ENCODE measurements around the gene SCARB1. TPM values are rescaled to one million over a fixed set of nuclear protein-coding genes. Genes with fewer than 3 reads are reported as not detected.

SCARB1 gene
- total and polyA plus RNA-seq, 9 of the 15 experiments (the other 6 are each of a cell fraction or from before 2014, with no cell fraction given): 0.56 to 157 (median 52.8) TPM

DNA sequence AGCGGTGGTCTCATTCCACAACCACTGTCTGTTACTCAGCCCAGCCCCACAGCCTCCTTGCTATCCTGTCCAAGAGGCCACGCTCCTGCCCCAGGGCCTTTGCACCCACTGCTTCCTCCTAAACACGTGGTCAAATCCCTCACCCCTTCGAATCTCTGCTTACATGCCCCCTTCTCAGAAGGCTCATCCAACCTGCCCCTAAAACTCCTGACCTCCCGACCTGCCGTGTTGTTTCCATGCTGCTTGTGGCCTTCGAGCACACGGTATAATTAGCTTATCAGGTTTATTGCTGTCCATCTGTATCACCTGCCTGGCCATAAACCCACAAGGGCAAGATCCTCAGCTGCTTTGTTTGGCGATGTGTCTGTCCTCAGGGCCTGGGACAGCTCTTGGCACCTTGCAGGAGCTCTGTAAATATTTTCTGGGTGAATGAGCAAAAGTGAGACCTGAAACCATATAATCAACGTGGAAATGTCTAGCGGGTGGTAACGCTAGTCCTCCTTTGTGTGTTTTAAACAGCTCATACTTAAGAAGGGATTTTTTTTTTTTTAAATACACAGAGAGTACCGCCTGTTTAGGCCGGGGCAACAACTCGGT lies 36.0 kb downstream of the SCARB1 start (continued):
- TF ChIP-seq, protein P1, sequence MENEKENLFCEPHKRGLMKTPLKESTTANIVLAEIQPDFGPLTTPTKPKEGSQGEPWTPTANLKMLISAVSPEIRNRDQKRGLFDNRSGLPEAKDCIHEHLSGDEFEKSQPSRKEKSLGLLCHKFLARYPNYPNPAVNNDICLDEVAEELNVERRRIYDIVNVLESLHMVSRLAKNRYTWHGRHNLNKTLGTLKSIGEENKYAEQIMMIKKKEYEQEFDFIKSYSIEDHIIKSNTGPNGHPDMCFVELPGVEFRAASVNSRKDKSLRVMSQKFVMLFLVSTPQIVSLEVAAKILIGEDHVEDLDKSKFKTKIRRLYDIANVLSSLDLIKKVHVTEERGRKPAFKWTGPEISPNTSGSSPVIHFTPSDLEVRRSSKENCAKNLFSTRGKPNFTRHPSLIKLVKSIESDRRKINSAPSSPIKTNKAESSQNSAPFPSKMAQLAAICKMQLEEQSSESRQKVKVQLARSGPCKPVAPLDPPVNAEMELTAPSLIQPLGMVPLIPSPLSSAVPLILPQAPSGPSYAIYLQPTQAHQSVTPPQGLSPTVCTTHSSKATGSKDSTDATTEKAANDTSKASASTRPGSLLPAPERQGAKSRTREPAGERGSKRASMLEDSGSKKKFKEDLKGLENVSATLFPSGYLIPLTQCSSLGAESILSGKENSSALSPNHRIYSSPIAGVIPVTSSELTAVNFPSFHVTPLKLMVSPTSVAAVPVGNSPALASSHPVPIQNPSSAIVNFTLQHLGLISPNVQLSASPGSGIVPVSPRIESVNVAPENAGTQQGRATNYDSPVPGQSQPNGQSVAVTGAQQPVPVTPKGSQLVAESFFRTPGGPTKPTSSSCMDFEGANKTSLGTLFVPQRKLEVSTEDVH (IDR thresholded peaks at IDR 0.05; ENCODE audit: low read depth, partially characterized antibody): no peak
- TF ChIP-seq PTBP1 (IDR thresholded peaks at IDR 0.05; ENCODE audit: low read depth, low read length): 0 out of 2 replicates have a peak, but pooled peaks have one; percentile 23
- no peak for TF ChIP-seq NFIC (IDR thresholded peaks at IDR 0.05)
- TF ChIP-seq POLR3A (IDR thresholded peaks at IDR 0.05; ENCODE audit: borderline replicate concordance, extremely low read depth, insufficient read depth, insufficient read length): no peak
- no peak for TF ChIP-seq TBP (optimal IDR thresholded peaks at IDR 0.05; ENCODE audit: low read depth, low read length)
- TF ChIP-seq ILF3 (IDR thresholded peaks at IDR 0.05; ENCODE audit: borderline replicate concordance): no peak
- TF ChIP-seq NBN (IDR thresholded peaks at IDR 0.05; ENCODE audit: low read depth): no peak
- TF ChIP-seq MAX (CRISPR knock-in tag; IDR thresholded peaks at IDR 0.05): peak; percentile 40; the same call in 1 of the 2 replicates
- TF ChIP-seq KDM5B (IDR thresholded peaks at IDR 0.05; ENCODE audit: insufficient replicate concordance, low read depth, low read length): no peak
